HG03175 (cell line): ENCODE results near the gene ADGRL2.

Experiments used
- ATAC-seq: cut with Tn5 transposase; IDR thresholded peaks from one replicate; pipeline ENCODE4 v1.9.1; 2021; ENCODE audit warnings: mild to moderate bottlenecking, moderate library complexity; ENCODE audit not compliant: unreplicated experiment

The ADGRL2 gene

DNA sequence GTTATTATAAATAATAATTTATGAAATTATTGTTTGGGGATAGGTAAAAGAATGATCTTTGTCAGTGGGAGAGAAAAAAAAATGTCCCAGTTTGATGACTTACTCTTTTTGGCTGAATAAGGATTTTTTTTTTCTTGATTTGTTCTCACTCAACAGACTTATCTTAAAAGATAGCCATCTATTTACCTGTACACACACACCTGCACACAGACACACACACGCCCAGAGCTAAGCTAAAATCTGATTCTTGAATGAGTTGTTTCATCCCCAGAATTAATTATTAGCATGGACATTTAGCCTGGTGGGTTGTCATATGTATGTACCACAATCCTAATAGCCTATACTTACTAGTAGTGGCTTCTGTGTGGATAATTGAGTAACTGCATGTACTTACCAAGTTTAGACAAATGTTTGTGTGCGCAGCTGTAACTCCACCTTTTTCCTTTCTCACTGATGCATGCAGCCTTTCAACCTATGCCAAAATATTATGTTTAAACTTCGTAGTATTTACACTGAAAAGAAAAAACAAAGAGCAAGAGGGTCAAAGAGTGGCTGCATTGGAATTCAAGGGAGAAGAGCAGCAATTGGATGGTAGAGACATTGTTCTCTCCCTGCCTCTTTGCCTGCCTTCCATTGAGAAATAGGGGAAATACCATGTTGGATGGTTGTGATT lies 174.3 kb downstream of the ADGRL2 start:
- ATAC-seq: no peak

DNA sequence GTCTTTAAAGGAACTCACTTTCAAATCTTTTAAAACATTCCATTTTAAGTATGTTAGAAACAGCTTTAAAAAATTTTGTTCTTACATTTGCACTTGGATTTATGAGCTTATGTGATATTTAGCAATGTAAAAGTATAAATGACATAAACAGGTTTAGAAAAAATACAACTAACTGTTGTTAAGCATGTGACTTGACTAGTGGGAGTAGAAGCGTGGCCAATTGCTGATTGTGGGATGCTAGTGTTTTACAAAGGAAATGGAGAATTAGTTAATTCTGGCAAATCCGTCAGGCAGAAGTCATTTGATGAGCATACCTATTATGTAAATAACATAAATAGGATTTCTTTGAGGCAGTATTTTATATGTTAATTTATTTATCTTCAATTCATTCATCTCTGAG lies 175.8 kb downstream of the ADGRL2 start:
- ATAC-seq: no peak

DNA sequence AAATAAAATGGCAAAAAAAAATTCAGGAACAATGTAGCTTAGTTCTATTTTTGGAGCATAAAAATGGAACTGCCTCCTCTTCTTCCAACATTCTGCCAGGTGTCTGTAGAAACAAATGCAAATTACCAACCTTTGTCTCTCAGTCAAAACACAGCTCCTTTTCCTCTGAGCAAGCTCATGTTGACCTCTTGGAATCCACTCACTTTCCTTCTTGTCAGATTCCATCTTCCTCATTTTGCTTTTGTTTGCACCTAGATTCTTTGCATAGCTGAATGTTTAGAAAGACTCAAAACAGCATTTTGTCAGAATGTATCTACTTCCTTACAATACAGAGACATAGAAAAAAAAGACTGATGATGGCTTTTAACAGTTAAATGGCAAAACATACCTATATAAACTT lies 178.2 kb downstream of the ADGRL2 start:
- ATAC-seq: no peak

DNA sequence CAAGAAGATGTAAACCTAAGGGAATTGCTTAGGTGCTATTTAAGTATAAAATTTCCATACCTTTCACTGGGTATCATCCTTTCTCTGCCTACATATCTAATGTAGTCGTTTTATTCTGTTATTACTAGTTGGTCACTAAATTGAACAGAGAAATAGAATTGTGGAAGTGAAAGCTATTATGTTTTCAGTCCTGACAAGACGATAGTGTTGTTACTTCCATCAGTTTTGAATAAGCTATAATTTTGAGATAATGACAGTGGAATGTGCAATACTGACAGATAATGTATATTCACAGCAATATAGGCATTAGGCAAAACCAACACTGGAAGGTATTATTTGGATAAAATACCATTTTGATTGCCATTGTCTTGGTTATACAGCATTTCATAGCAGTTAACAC lies 181.8 kb downstream of the ADGRL2 start:
- ATAC-seq: no peak

DNA sequence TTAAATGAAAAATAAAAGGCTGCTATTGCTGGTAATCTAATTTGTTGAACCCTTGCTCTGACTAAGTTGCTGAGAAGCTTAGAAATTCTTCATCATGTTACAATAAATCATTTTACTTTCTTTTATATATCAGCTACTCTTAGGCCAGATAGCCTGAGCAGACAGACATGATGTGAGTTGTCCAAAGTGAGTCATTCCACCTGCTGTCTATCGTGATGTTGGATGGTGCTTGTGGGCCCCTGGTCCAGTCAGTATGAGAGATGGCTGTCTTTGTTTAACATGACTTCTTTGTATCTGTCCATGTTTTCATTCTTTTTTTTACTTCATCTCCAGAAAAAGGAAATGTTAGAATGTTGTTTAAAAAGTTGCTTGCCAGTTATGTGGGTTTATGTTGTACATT lies 188.8 kb downstream of the ADGRL2 start:
- ATAC-seq: no peak

- no peak for ATAC-seq
These were observed 189.5 kb downstream of the ADGRL2 start for GRCh38 chr1:81990241-81990640.

- no peak for ATAC-seq
These were observed 197.4 kb downstream of the ADGRL2 start for GRCh38 chr1:81998165-81998564.

GRCh38 chr1:81999364-81999763 lies 198.6 kb downstream of the ADGRL2 start:
- no peak for ATAC-seq

DNA sequence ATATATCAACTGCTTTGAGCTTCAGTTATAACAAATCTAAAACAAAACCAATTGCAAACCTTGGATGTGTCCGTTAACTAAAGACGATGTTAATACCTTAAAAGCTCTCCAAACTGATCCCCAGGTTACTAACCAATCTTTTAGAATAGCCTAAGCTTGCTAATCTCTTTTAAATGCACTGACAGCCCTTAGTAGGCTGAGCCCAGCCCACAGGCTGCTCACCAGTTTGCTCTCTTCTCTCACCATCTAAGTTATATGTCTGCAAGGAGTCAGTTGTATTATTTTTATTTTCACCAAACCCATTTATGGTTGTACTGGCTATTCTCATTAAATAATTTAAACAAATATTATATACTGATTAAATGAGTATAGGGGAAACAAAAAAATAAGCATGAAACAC lies 199.5 kb downstream of the ADGRL2 start:
- ATAC-seq: no peak

DNA sequence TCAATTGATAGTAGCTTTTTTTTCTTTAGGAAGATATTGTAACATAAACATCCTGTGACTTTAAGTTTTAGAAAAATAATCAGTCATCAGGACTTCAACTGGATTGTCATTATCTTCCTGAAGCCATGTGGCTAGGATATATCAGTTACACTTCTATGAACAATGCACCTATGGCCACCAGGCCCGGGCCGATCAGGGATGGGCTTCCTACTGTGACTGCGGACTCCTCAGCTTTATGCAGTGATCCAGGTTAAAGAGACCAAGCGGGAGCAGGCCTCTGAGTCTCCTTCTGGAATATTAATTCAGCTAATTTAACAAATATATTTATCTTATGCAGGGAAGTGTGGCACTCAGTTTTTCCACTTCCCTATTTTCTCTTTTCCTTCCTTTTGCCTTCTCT lies 200.6 kb downstream of the ADGRL2 start:
- ATAC-seq: no peak

DNA sequence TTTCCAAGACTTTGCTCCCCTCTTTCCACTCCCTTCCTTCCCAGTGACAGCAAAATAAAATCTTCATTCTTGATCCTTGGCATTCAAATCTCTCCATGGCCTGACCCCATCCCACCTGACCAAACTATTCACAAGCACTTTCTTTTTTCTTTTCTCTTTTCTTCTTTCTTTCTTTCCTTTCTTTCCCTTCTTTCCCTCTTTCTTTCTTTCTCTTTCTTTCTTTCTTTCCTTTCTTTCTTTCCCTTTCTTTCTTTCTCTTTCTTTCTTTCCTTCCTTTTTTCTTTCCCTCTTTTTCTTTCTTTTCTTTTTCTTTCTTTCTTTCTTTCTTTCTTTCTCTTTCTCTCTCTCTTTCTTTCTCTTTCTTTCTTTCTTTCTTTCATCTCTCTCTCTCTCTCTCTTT lies 207.1 kb downstream of the ADGRL2 start:
- ATAC-seq: no peak

DNA sequence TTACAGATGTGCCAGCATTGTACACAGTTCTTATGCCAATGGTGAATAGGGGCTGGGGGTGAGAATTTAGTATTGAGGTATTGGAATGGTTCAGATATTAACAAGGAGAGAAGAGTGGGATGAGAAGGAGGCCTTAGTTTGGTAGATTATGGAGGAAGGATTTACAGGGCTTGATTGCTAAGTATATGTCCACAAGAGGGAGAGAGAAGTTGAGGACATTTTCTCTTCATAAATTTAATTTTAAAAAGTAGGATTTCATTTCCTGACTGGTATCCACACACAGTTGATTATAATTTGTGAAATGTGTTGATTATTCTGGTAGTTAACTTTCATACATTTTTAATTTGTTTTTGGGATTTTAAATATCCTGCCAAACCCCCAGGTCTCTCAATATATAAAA lies 213.0 kb downstream of the ADGRL2 start:
- no peak for ATAC-seq

DNA sequence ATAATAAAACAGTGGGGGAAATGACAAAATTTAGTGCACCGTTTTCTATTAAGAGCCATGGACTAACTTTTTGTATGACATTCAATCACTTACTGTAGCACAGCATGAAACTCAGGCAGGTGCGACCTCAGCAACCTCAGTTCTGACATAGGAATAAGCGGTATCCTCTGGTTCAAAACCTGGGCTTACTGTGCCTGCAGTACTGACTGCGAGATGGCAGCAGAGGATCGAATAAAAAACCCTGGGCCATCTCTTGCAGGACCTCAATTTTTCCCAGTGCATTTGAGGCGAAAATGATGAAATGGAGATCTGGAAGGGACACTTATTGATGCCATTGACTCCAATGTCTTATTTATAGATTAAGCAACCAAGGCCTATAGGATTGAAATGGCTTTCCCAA lies 214.7 kb downstream of the ADGRL2 start:
- no peak for ATAC-seq

DNA sequence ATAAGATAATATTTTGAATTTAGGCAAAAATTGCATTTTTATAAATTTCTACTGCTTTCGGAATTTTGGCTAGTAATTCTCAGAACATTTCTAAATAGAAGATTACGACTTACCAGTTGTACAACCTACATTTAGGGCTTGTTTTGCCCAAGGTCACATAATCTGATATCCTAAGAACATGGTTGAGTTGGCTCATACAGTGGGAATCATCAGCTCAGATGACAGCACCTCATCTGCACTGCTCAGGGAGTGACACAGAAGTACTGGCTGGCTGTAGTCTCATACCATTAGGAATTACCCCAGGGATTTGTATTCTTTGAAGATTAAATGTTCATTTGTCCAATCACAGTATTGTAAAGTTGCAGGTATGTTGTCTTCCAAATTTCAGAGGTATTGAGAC lies 217.6 kb downstream of the ADGRL2 start:
- no peak for ATAC-seq

DNA sequence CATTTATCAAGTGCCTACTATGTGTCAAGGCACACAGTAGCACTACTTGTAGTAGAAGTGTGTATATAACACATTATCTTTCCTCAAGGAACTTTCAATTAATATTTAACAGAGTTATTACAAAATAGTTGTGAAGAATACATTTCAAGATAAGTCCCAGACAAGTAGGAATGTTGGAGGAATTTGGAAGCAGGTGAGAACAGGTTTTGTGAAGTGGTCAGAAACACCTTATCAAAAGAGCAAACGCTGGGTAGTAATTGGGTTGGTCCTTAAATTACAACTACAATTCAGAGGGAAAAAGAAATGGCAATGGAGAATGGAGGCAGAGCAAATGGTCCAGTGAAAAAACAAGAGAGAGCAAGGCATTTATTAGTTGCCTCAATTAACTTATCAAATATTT lies 218.8 kb downstream of the ADGRL2 start:
- no peak for ATAC-seq

DNA sequence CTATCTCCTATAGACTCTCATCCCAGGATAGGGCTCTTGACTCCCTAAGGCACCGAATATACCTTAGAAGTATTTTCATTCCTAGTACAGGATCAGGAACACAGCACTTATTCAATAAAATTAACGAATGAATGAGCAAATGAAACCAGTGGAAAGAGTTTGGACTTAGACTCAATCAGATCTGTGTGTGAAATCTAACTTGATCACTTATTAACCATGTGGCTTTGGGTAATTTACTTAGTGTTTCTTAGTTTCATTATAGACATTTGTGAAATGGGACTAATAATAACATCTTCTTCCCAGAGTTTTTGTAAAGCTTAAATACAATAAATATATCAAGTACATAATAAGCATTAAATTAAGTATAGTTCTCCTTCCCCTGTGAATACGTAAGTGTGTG lies 230.1 kb downstream of the ADGRL2 start:
- no peak for ATAC-seq

DNA sequence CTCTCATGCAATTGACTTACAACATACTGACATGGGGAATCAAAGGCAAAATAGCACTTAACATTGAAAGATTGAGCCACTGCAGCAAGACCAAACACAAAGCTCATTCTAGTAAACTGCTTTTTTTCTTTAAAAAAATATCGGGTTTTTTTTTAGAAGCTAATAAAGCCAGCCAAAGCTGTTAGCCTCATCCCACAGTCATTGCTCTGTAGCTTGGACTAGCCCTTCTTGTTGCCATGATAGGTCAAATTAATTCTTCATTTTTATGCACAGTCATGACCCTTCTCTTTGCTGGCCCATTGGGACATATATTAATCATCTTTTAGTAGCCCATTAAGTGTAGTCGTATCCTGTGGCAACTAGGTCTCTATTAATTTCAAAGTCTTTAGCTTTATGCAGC lies 231.3 kb downstream of the ADGRL2 start:
- ATAC-seq: no peak

- ATAC-seq: no peak
These were observed 234.1 kb downstream of the ADGRL2 start for GRCh38 chr1:82034812-82035211.
